ENCODE measurements around the gene SMIM41. TPM values are rescaled to one million over a fixed set of nuclear protein-coding genes. Genes with fewer than 3 reads are reported as not detected.

The SMIM41 gene
- polyA plus RNA-seq, 1 donor (not counting 4 experiments of a cell fraction or from before 2014, with no cell fraction given), result not detected

DNA sequence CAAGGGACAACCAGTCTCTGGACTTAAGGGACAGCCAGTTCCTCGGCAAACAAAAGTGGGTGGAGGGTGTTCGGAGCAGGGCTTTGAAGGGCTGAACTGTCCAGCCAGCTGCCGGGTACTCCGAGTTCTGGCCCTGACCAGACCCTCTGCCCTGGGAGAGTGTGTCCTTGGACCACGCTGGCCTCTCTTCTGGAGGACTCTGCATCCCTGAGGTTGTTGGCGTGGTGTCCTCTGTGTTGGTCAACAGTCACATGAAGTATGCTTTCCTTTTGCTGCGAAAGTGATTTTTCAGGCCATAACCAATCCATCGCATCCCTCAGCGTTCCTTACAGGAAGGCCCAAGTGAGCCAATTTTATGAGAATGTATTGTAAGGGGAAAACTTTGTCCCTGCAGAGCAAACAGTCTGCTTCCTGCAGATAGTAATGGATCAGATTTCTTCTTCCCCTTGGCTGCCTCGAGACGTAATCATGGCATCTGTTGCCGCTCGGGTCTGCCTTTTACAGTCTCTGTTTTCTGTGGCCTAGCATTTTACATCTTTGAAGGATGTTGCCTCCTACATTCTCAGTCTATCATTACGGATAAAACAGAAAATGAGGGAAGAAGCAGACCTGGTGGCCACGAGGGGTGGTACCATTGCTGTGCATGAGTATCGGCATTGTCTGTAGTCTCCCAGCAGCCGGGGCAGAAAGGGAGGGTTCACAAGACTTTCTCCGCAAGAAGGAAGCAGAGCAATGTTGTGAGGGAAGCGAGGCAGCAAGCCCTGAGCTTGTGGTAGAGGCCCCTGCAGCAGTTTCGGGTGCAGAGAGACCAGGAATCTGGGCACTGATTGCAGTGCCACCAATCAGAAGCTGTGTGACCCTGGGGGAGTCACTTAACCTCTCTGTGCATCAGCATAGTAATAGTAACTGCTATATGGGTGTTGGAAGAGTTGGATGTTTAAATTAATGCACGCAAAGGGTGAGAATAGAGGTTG lies 47.4 kb downstream of the SMIM41 start:
- H3K36me3 ChIP-seq (ENCODE audit: control insufficient read depth in 2 of 2, extremely low read depth in 1 of 2, insufficient read depth in 2 of 2, low read length in 2 of 2), result no peaks in the 10 kb centered on the region
- DNase-seq (ENCODE audit: low read depth, low spot score) (no peak), FAIRE-seq (no peak)
- no peak overlapping the region for H2AFZ ChIP-seq (ENCODE audit: control insufficient read depth, low read length)
- H3K27me3 ChIP-seq (ENCODE audit: control insufficient read depth, extremely low read depth, insufficient read depth, low read length), result peaks cover 11% of the 10 kb centered on the region
- dilution Hi-C loops (cut with MboI; ENCODE audit: extremely low pct_ligation_motif_present, low sequenced_read_pairs), result no loop called here
- no peaks in the 10 kb centered on the region for H4K20me1 ChIP-seq (ENCODE audit: control insufficient read depth, extremely low read depth, insufficient read depth, low read length)
- no peak overlapping the region for H3K4me2 ChIP-seq (ENCODE audit: control insufficient read depth, extremely low read depth, insufficient read depth, low read depth, low read length)
- no peak overlapping the region for H3K27ac ChIP-seq (ENCODE audit: control insufficient read depth, insufficient read depth, low read length)
- H3K9me3 ChIP-seq (ENCODE audit: control insufficient read depth, low read depth, low read length), result no peaks in the 10 kb centered on the region
- no peaks in the 10 kb centered on the region for H3K79me2 ChIP-seq (ENCODE audit: control insufficient read depth, insufficient read depth, low read length)
- TF ChIP-seq EZH2 (IDR thresholded peaks at IDR 0.05; ENCODE audit: low read length) (no peak), CTCF (optimal IDR thresholded peaks at IDR 0.05 in 1 of 3, IDR thresholded peaks at IDR 0.05 in 1 of 3, conservative IDR thresholded peaks at IDR 0.05 in 1 of 3; ENCODE audit: extremely low read depth in 1 of 3, insufficient read depth in 2 of 3, low read length in 3 of 3) (no peak)
- no peaks in the 10 kb centered on the region for H3K4me1 ChIP-seq (ENCODE audit: control insufficient read depth, extremely low read depth, insufficient read depth, low read length)
- H3K9me1 ChIP-seq (ENCODE audit: control insufficient read depth, extremely low read depth, insufficient read depth, low read length), result no peaks in the 10 kb centered on the region
- no peak overlapping the region for H3K4me3 ChIP-seq (ENCODE audit: control insufficient read depth in 2 of 3, extremely low read depth in 1 of 3, insufficient read depth in 2 of 3, low read depth in 1 of 3, low read length in 3 of 3)
- H3K9ac ChIP-seq (ENCODE audit: control insufficient read depth, extremely low read depth, insufficient read depth, low read length), result no peak overlapping the region

DNA sequence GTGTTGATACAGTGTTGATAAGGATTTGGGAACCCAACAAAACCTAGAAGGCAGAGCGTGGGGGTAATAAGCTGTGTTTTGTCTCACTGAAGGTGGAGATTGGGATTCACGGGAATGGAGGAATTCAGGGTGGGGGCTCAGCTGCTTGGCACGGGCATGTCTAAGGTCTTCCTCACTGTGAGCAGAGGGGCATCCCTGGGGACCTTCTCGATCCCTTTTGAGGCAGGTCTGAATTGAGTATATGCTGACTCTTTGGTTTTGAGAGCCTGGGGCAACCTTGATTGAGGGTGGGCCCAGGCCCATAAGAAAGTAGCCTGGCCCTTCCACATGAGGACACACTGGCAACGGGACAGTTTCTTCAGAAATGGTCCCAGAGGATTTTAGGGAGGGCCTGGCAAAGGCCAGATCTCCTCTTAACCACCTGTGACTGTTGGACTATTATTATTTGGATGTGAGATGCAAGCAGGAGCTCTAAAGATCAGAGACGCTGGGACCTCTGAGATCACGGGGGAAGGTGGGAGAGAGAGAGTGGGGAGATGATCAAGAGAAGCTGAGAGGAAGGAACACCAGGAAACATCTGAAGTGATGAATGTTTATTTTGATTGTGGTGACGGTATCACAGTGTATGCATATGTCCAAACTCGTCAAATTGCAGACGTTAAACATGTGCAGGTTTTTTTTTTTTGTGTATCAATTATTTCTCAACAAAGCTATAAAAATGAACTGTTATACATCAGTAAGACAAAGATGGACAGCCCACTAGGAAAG lies 48.4 kb downstream of the SMIM41 start:
- FAIRE-seq, result no peak
- Histone ChIP-seq H3K79me2 (ENCODE audit: control insufficient read depth, insufficient read depth, low read length) (no peaks in the 10 kb centered on the region), H3K9me1 (ENCODE audit: control insufficient read depth, extremely low read depth, insufficient read depth, low read length) (no peaks in the 10 kb centered on the region), H3K9ac (ENCODE audit: control insufficient read depth, extremely low read depth, insufficient read depth, low read length) (no peak overlapping the region), H3K4me3 (ENCODE audit: control insufficient read depth in 2 of 3, extremely low read depth in 1 of 3, insufficient read depth in 2 of 3, low read depth in 1 of 3, low read length in 3 of 3) (no peak overlapping the region), H3K9me3 (ENCODE audit: control insufficient read depth, low read depth, low read length) (no peaks in the 10 kb centered on the region), H4K20me1 (ENCODE audit: control insufficient read depth, extremely low read depth, insufficient read depth, low read length) (no peaks in the 10 kb centered on the region), H3K4me1 (ENCODE audit: control insufficient read depth, extremely low read depth, insufficient read depth, low read length) (no peaks in the 10 kb centered on the region), H3K27me3 (ENCODE audit: control insufficient read depth, extremely low read depth, insufficient read depth, low read length) (peaks cover 11% of the 10 kb centered on the region), H3K4me2 (ENCODE audit: control insufficient read depth, extremely low read depth, insufficient read depth, low read depth, low read length) (no peak overlapping the region), H3K27ac (ENCODE audit: control insufficient read depth, insufficient read depth, low read length) (no peak overlapping the region), H3K36me3 (ENCODE audit: control insufficient read depth in 2 of 2, extremely low read depth in 1 of 2, insufficient read depth in 2 of 2, low read length in 2 of 2) (no peaks in the 10 kb centered on the region), H2AFZ (ENCODE audit: control insufficient read depth, low read length) (no peak overlapping the region)
- no peak for DNase-seq (ENCODE audit: low read depth, low spot score)
- TF ChIP-seq CTCF (optimal IDR thresholded peaks at IDR 0.05 in 1 of 3, IDR thresholded peaks at IDR 0.05 in 1 of 3, conservative IDR thresholded peaks at IDR 0.05 in 1 of 3; ENCODE audit: extremely low read depth in 1 of 3, insufficient read depth in 2 of 3, low read length in 3 of 3), result no peak
- TF ChIP-seq EZH2 (IDR thresholded peaks at IDR 0.05; ENCODE audit: low read length), result no peak
- dilution Hi-C loops (cut with MboI; ENCODE audit: extremely low pct_ligation_motif_present, low sequenced_read_pairs), result no loop called here

Data from keratinocyte (primary cell).